Right renal pelvis (tissue), 4 donors: ENCODE measurements around the gene CLK2. TPM values are rescaled to one million over a fixed set of nuclear protein-coding genes. Genes with fewer than 3 reads are reported as not detected.
"Not testable (repeated sequence)": the region's sequence is repeated elsewhere in the genome, so short reads cannot be mapped to it uniquely, and the experiment has no call there.

Experiments
- DNase-seq, 4 donors: peaks; one replicate each; pipeline ENCODE4 v3.0.0-alpha.2; 2013; ENCODE audit warnings: low read depth in 4 of 4, low spot score in 3 of 4, missing footprints in 1 of 4
- polyA plus RNA-seq, 4 donors: library from polyadenylated mRNA; unstranded; fragments of 120-200 nt; gene quantifications; one replicate each; pipeline ENCODE4 v1.2.1, GENCODE V29; 2013; ENCODE audit not compliant: insufficient read length in 4 of 4

Gene CLK2
- polyA plus RNA-seq, 4 donors: 71.1 to 81.1 (median 75.7) TPM

DNA sequence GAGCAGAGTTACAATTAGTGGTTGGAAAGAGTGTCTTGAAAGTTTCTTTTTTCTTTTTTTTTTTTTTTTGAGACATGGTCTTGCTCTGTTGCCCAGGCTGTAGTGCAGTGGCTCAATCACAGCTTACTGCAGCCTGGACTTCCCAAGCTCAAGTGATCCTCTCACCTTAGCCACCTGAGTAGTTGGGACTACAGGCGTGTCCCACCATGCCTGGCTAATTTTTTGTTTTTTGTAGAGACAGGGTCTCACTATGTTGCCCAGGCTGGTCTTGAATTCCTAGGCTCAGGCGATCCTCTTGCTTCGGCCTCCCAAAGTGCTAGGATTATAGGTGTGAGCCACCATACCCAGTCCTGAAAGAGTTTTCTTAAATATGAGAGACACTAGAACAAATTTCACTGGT lies 26.5 kb downstream of the CLK2 start:
- not testable (repeated sequence) for DNase-seq

DNA sequence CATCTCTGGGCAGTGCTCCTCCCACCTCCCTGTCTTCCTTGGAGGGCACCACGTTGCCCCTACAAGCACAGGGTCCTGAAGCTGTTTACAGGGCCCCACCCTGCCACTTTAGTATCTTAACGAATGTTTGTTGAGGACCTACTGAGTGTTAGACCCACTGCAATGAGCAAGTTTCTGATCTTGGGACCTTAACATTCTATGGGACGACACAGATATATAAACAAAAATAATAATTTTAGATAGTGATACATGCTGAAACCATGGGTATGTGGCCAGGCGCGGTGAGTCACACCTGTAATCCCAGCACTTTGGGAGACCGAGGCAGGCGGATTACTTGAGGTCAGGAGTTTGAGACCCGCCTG lies 28.2 kb downstream of the CLK2 start:
- DNase-seq: no peak

DNA sequence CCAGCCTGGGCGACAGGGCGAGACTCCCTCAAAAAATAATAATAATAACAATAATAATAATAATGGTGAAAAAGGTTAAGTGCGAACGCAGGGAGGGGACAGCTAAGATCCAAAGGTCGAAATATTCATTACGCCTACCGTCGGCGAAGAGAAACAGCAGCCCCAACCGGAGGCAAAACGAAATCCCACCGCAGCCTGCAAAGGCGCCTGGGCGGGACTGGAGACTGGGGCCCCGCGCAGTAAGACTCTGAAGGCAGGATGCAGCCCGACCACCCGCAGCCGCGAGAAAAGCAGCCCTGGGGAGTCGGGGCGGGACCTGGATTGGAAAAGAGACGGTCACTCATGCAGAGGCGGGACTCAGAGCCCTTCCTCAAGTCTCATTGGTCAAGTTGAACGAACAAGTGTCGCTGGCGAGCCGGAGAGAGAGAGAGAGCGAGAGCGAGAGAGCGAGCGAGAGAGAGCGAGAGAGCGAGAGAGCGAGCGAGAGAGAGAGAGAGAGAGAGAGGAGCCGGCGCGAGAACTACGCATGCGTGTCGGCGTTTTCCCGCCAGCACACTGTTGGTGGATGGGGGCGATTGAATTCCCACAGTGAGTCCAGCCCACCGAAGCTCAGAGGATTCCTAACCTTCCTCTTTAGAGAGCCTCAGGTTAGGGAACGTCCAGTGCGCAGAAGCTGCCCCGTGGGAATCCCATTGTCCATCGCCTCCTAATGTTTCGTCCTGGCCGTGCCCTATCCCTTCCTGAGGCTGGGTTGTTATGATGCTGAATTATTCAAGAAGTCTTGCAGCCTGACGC lies 28.7 kb downstream of the CLK2 start:
- peak; percentile 92 to 99 (median 98) for DNase-seq

DNA sequence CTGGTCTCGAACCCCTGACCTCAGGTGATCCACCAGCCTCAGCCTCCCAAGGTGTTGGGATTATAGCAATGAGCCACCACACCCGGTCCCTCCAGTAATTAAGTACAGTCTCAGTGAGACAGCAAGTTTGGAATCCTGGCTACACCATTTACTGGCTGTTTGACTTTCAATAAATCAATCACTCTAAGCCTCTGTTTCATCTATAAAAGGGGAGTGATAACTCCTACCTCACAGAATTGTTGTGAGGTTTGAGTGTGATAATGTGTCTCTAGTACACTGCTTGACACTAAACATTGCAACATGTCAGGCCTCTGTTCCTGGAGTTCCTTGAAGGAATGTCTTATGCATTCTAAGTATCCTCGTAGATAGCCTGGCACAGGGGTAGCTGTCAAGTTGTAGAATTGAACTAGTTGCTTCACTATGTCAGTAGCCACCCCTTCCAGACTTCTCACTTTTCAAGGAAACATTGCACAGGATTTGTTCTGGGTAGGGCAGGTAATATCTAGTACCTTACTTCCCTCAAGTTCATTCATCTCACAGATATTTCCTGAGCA lies 30.4 kb downstream of the CLK2 start:
- no peak for DNase-seq

DNA sequence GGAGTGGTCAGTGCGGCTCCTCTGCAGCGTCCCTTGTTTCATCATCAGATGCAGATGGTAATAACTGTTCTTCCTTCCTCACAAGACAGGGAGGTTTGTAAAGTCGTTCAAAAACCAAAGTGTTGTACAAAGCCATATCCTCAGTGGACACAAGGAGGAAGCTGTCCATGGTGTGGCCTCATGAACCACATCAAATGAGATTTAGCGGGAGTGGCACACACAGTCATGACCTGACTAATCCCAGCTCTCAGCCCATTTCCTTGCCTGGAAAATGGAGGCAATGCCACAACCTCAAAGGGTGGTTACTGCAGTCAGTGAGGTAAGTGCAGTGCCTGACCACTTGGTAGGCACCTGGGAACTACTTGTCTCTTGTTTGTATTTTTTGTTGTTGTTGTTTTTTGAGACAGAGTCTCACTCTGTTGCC lies 31.5 kb downstream of the CLK2 start:
- DNase-seq: no peak

DNA sequence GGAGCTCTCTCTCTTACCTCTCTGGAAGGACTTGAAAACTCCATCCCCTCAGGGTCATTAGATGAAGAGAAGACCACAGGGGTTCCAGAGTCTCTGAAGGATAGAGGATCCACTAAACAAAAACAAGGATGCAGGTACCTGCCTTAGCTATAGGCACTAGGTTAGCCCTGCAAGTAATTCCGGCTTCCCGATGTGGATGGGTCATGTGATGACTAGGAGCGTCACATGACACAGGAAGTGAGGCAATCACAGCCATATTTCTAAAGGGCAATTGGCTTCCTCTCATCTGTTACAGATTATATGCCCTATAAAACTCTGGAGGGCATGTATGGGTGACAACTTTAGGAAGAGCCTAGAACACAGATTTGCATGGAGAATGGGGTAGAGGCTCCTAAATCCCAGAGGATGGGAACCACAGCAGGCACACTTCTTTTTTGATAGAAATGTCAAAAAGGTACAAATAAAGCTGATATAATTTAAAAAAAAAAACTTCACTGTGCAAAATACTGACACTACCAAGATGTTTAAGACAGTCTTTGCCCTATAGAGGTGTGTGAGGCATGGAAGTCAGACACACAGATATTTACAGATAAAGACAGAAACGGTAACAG lies 32.1 kb downstream of the CLK2 start:
- no peak for DNase-seq

DNA sequence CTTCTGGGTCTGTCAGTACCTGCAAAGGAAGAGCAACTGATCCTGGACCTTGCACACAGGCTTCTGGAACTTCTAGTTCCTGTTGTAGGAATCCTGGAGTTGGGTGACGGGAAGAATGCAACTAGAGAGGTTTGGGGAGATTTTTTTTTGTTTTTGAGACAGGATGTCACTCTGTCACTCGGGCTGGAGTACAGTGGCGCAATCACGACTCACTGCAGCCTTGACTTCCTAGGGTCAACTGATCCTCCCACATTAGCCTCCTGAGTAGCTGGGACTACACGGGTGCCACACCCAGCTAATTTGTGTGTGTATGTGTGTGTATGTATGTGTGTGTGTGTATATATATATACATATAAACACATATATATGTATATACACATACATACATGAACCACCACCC lies 36.9 kb downstream of the CLK2 start:
- DNase-seq: no peak

DNA sequence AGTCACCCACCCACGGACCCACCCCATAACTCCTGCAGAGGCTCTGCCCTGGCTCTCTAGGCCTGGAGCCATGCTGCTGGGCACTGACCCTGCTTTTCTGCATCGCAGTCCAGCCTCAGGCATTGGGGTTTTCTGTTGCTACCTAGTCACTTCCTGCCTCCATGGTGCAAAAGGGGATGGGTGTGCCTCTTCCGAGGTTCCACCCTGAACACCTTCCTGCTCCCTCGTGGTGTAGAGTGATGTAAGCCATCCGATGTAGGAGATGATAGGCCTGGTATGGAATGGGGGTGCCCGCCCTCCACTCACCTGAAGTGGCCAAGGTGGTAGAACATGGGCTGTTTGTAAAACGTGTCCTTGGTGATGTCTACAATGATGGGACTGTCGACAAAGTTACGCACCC lies 37.9 kb downstream of the CLK2 start:
- DNase-seq: not testable (repeated sequence)

DNA sequence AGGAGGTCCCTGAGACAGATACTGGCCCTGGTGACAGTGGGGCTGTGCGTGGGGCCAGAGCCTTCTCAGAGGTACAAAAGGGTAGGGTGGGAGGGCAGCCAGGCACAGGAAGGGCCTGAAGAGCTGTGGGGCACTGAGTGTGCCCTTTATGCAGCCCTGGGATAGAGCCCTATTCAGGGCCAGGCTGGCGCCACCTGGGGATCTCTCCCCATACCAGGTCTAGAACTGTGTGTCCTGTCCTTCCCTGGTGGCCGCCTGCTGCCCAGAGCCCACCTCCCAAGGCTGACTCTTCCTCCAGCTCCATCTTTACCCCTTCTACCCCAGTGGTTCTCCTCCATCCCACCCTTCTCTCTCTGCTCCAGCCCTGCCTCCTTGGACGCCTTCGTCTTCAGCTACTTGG lies 39.8 kb downstream of the CLK2 start:
- DNase-seq: not testable (repeated sequence)

DNA sequence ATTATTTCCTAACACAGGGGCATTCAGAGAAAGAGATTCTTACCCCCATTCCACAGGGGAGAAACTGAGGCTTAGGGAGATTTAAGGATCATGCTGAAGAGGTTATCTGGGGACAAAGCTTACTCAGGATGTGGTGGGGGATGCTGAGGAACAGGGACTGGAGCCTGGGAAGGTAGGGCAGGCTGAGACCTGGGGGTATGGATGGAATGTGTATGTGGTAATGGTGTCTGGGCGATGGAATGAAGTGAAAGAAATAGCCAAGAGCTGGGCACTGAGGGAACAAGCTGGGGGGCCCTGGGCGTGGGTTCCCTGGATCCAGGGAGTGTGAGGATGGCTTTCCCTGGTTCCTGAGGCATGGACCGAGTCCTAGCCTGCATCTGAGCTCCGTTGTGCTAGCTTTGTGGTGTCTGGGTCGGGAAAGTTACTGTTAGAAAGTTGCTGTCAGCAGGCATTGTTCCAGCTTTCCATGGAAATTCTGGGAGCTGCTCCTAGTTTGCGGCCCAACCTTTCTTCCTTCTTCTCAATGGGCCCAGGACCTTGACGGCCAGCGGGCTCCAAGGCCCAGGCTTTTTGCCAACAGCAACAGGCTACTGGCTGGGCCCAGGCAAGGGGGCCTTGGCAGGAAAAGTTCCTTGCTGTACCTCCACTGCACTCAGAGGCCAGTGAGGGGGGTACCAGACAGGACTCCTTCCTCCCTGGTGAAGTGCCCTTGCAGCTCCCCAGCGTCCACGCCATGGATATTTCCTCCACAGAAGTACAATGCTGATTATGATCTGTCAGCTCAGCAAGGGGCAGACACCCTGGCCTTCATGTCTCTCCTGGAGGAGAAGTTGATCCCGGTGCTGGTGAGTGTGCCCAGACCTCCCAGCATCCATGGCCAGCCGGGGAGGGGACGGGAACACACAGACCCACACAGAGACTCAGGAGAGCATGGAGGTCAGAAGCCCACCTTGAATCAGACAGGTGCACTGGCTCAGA lies 41.0 kb downstream of the CLK2 start:
- DNase-seq: not testable (repeated sequence)

DNA sequence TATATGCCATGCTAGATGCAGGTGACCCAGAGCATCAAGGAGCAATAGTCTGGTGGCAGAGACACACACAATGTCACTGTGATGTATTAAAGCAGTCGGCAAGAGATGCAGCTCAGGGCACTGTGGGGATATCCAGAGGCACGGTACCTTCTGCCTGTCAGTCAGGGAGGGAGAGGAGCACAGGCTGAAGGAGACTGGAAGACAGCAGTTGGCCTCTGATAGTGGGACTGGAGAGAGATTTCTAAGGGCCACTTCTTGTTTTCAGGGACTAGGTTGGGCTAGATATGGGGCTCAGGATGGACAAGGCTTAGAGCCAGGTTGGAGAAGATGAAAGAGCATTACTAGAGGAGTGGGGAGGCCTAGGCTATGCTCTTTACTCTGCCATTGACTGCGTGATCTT lies 42.0 kb downstream of the CLK2 start:
- DNase-seq: not testable (repeated sequence)

DNA sequence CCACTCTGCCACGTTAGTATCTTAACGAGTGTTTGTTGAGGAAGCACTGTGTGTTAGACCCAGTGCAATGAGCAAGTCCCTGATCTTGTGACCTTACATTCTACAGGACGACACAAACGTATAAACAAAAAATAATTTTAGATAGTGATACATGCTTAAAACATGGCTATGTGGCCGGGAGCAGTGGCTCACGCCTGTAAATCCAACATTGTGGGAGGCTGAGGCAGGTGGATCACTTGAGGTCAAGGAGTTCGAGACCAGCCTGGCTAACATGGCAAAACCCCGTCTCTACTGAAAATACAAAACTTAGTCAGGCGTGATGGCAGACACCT lies 45.2 kb downstream of the CLK2 start:
- DNase-seq: no peak

DNA sequence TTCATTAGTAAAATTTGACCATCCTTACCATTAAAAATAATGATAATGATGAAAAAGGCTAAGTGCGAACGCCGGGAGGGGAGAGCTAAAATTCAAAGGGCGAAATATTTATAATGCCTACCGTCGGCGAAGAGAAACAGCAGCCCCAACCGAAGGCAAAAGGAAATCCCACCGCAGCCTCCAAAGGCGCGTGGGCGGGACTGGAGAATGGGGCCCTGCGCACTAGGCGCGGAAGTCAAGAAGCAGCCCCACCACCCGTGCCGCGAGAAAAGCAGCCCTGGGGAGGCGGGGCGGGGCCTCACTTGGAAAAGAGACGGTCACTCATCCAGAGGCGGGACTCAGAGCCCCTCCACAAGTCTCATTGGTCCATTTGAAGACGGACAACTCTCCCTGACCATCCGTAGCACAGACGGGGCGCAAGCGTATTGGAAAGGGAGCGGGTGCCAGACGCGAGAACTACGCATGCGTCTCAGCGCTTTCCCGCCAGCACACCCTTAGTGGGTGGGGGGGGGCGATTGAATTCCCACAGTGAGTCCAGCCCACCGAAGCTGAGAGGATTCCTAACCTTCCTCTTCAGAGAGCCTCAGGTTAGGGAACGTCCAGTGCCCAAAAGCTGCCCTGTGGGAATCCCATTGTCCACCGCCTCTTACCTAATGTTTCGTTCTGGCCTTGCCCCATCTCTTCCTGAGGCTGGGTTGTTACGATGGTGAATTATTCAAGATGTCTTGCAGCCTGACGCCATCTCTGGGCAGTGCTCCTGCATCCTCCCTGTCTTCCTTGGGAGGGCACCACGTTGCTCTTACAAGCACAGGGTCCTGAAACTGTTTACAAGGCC lies 45.8 kb downstream of the CLK2 start:
- peak; percentile 97 to 99 (median 98) for DNase-seq

DNA sequence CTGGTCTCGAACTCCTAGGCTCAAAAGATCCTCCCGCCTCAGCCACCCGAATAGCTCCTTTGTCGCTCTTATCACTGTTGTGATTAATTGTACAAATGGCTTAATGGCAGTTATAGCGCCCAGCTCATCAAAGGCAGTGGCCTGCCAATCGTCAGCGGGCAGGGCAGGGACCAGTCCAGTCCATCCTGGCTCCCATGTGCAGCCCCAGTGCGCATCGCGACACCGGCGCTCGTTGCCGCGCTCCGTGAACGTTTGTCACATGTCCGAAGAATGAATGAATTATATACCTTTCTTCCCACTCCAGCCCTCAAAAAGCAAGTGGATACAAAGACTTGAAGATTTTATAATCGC lies 46.4 kb downstream of the CLK2 start:
- DNase-seq: no peak

DNA sequence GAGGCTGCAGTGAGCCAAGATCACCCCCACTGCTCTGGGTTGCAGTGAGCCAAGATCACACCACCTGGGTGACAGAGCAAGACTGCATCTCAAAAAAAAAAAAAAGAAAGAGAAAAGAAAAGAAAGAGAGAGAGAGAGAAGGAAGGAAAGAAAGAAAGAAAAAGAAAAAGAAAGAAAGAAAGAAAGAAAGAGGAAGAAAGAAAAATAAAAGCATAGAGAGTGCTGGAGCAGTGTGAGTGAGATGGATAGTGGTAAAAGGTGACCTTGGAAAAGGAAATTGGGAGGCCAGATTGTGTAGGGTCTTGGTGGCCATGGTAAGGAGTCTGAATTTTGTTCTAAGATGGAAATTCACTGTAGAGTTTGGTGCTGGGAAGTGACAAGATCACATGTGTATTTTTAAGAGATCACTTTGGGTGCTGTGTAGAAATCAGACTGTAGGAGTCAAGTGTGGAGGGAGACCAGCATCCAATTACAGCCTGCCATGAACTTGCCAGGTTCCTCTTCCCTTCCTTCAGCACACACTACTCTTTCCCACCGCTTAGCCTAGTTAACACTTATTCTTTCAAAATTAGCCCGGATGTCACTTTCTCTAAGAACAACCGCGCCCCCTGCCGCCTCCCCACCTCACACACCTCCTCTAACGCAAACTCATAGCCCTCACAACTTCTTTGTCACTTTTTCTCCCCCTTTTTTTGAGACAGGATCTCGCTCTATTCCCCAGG lies 47.0 kb downstream of the CLK2 start:
- DNase-seq: no peak

DNA sequence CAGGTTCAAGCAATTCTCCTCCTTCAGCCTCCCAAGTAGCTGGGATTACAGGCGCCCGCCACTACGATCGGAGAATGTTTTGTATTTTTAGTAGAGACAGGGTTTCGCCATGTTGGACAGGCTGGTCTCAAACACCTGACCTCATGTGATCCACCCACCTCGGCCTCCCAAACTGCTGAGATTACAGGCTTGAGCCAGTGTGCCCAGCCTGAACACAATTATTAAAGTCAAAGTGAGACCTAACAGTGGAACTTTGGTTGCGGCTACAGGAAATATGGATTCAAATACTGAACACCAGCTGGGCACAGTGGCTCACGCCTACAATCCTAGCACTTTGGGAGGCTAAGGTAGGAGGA lies 47.9 kb downstream of the CLK2 start:
- not testable (repeated sequence) for DNase-seq

DNA sequence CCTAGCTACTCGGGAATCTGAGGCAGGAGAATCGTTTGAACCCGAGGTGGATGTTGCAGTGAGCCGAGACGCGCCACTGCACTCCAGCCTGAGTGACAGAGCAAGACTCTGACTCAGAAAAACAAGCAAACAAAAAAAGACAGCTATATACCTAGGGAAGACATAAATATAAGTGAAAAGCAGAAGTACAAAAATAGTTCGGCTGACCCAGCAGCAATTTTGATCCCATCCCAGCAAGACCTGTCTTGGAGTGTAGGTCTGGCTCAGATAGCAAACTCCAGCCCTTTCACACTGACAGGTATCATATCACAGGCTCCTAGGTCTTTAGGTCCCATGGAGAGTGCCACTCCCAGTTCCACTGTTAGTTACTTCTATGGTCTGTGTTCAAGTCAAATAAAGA lies 50.3 kb downstream of the CLK2 start:
- DNase-seq: no peak

DNA sequence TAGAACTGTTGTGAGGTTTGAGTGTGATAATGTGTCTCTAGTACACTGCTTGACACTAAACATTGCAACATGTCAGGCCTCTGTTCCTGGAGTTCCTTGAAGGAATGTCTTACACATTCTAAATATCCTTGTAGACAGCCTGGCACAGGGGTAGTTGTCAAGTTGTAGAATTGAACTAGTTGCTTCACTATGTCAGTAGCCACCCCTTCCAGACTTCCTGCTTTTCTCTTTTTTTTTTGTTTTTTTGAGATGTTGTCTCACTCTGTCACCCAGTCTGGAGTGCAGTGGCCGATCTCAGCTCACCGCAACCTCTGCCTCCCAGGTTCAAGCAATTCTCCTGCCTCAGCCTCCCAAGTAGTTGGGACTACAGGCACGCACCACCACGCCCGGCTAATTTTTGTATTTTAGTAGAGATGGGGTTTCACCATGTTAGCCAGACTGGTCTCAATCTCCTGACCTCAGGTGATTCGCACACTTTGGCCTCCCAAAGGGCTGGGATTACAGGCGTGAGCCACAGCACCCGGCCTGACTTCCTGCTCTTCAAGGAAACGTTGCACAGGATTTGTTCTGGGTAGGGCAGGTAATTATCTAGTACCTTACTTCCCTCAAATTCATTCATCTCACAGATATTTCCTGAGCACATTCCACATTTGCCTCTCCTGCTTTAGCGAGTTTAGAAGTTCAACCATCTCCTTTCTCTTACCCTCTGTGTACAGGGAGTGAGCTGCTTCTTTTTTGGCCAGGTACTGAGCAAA lies 52.9 kb downstream of the CLK2 start:
- DNase-seq: not testable (repeated sequence)

DNA sequence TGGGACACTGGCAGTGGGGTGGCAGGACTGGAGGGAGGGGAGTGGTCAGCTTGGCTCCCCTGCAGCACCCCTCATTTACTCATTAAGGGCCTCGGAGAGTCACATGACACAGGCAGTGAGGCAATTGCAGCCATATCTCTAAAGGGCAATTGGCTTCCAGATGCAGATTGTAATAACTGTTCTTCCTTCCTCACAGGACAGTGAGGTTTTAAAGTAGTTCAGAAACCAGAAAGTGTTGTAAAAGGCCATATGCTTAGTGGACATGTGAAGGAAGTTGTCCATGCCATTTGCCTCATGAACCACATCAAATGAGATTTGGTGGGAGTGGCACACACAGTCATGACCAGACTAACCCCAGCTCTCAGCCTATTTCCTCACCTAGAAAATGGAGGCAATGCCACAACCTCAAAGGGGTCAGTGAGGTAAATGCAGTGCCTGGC lies 53.7 kb downstream of the CLK2 start:
- DNase-seq: no peak
